HG03196 (cell line): ENCODE measurements around the gene PARD6G.
"Not testable (repeated sequence)": the region's sequence is repeated elsewhere in the genome, so short reads cannot be mapped to it uniquely, and the experiment has no call there.

Source experiments
- ATAC-seq: cut with Tn5 transposase; IDR thresholded peaks from one replicate; pipeline ENCODE4 v1.9.1; 2021; ENCODE audit not compliant: unreplicated experiment

PARD6G gene

DNA sequence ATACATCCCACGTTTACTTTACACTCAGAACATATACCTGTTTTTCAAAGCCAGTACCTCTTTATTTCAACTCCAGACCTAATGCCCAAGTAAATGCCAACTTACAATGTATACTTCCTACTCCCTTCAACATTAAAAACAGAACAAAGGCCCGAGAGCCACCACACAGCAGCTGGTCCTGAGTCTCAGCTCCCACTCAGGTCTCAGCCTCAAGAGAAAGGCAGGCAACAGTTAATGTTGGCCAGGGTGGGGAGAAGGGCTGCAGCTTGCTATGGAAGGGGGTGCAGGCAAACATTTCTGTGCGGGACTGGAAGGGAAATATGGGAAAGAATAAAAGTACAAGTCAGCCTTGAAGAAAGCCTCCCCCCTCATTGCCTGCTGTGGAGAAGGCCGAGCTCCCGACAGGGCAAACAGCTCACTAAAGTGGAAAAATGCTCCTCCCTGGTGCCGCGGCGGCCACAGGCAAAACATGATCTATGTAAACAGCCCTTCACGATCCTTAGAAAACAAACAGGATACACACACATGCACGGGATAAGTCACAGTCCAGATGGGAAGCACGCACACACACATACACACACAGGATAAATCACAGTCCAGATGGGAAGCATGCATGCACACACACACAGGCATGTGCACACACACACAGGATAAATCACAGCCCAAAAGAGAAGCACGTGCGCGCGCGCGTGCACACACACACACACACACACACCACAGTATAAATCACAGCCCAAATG lies 70.8 kb downstream of the PARD6G start:
- ATAC-seq = no peak

DNA sequence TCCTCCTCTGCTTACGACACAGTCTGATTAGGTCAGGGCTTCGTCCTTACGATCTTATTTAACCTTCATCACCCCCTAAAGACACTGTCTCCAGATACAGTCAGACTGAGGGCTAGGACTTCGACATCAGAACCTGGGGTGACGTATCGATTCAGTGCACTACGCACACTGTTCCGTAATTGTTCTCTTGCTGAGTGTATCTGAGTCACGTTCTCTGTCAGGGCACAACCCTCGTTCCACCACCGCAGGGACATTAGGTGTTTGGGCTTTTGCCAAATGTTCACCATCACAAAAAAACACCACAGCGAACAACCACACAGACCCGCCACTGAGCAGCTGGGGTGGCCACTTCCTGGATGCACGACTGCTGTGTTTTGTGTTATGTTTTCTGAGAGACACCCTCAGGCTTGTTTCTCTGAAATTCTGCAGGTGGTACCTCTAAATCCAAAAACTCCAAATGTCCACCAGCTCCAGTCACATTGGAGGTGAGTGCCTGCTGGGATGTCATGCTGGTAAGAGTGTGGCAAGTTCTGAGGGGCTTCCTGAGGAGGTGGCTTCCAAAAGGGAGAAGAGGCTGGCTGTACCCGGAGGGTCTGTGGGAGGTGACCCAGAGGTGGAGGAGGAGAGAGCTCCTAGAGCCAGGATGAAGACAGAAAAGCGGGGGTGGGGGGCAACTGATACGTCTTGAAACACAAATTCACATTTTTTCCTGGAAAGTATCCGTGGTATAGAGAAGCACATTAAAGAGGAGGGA lies 71.7 kb downstream of the PARD6G start:
- no peak for ATAC-seq

DNA sequence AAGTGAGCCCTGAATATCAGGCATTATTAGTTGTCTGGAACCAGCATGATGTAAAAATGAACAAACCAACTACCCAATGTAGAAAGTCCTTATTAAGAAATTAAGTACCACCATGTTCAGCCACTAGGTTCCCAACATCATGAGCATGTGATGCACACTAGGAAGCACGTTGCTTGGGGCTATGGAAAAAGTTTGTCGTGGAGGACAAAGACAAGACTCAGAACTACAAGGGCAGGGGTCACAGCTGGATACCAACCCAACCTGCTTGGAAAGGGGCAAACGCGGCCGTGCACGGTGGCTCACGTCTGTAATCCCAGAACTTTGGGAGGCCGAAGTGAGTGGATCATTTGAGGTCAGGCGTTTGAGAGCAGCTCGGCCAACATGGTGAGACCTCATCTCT lies 74.3 kb downstream of the PARD6G start:
- no peak for ATAC-seq

DNA sequence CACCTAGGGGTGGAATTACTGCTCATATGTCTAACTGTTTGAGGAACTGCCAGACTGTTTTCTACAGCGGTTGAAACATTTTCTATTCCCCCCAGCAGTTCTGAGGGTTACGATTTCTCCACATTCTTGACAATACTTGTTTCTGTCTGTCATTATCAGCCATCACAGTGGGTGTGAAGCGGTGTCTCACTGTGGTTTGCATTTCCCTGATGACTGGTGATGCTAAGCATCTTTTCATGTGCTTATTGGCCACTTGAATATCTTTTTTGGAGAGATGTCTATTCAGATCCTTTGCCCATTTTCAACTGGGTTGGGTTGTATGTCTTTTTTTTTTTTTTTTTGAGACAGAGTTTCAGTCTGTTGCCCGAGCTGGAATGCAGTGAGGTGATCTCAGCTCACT lies 75.3 kb downstream of the PARD6G start:
- ATAC-seq = no peak

DNA sequence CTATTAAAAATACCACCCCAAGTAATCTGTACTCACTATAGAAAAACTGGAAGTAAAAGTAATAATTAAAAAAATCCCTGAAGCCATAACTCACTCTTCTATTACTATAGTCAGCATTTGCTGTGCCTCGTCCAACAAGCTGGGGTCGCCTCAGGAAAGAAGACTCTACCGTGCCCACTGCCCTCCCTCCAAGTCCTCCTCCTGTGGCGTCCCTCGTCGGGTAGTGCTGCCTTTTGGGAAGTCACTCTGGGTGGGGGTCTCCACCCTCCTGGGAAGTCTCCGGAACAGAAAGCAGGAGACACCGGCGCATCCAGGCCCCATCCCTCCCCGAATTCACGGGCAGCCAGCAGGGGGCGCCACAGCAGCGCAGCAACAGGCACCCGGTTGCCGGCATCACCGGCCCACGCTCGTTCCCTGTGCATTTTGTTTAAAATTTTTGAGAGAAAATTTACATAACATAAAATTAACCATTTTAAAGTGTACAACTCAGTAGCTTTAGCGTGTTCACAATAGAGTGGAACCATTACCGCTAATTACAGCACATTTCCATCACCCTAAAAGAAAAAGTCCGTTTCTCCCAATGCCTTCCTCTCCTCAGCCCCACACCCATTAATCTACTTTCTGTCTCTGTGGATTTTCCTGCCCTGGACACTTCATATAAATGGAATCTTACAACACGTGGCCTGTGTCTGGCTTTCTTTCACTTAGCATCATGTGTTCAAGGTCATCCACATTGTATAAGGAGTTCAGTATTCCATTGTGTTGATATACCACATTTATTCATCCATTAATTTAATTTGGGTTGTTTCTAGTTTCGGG lies 76.1 kb downstream of the PARD6G start:
- no peak for ATAC-seq

DNA sequence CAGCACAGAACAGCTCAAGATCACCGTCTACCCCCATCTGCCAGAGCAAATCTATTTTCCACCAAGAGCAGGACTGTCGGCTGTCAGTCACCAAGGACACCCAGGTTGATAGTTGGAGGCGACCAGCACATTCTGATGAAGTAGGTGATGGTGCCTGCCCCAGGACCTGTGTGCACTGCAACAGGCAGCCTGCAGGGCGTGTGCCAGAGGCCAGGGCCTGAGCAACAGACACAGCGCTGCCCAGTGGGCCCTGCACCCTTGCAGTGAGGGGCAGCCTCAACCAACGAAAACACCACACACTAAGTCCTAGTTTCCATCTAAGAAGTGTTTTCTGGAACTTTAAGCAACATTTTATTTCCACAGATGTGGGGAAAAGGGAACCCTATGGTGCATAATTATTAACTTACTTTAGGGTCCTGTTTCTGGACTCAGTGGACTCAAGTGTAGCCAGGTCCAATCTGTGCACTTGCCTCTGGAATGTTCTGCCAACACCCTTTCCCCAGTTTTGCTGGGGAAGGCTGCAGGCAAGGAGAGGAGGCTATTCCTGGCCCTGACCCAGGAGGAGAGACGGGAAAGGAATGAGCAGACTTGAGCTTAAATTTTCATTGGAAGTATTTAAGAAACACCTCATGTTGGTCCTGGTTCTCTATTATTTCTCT lies 76.8 kb downstream of the PARD6G start:
- ATAC-seq = no peak

DNA sequence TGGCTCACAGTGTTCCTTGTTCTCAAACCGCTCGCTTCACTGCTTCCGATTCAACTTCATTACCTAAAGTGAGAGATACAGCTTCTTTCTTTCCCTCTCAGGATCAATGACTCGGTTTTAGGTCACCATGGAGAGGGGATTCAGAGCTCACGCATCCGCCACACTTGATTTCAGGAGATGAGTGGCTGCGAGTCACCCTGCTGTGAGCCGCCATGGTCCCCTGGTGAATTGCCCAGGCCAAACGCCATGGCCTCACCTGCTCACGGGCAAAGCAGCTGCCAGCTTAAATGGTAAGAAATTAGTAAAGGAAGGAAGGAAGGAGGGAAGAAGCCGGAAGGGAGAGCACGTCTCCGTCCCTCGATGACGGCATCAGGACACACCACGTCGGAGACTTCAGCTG lies 77.7 kb downstream of the PARD6G start:
- no peak for ATAC-seq

DNA sequence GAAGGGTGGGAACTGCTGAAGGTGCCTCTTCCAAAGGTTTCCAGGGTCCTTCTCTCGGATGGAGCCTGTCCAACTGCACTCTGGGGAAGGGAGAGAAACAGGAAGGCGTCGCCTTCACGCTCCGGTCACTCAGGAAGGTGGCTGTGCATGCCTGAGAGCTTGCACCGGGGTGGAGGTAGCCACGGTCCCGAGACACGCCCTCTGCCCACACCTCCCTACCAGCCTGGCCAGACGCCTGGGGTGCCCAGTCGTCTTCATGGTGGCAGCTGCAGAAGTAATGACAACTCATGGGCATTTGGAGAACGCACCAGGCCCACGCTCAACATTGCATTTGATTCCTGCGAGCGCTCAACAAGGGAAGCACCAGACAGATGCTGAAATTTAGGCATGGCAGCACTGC lies 78.3 kb downstream of the PARD6G start:
- no peak for ATAC-seq

DNA sequence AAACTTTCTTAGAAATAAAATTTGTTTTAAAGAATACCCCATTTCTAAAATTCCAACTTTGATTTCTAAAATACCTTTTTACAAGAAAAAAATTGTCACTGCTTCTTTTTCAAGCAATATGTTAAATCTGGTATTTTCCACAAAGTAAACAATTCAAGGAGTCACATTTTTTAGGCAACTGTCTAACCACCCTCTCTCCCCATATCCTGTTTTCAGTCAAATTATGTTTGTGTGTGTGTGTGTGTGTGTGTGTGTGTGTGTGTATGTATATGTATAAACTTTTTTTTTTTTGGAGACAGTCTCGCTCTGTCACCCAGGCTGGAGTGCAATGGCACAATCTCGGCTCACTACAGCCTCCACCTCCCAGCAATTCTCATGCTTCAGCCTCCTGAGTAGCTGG lies 79.0 kb downstream of the PARD6G start:
- ATAC-seq = no peak

DNA sequence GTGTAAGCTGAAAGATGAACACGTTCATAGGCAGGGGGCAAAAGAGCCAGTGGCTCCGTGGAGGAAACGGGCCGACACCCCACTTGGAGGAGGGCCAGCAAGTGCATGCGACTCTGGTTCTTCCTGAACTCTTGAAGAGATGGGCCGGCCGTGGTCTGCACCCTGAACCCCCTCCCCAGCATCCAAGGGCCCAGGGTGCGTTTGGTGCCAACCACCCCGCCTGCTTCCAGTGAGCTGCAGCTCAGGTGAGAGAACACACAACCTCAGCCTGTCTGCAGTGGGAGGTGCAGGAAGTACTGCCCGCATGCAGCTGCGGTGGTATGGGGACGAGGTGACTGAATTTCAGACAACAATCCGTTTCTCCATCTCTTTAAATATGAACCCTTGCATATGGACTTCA lies 79.4 kb downstream of the PARD6G start:
- ATAC-seq = no peak

DNA sequence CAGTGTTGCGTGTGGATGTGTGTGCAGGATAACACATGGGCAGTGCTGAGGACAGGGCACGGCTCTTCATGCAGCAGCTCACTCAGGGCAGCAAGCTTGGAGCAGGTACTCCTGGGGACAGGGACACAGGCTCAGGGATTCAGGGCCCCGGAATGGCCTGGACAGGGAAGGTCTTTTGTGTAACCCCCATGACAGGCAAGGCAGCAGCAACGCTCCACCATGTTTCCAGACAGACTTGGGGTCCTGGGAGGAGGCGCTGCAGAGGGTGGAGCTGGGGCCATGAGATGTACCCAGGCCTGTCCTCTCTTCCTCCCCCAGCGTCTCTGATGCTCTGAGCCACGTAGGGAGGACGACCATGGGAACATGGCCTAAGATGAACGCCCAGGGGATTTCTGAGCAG lies 80.0 kb downstream of the PARD6G start:
- no peak for ATAC-seq

DNA sequence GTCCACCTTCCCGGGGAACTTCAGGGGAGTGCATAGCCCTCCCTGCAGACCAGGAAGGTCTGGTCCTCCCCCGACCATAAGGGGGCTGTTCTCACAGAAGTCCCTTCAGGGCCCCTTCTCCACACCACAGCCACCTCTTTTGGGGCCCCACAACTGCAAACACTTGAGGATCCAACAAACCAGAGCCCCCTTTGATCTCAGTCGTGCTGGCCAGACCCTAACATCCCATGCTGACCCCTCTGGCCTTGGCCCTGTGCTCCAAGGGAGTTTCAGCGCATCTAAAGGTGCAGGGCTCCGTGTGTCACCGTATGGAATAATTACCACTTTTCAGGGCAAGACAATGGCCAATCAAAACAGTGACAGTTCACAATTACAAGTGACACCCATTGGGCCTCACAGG lies 80.6 kb downstream of the PARD6G start:
- no peak for ATAC-seq

DNA sequence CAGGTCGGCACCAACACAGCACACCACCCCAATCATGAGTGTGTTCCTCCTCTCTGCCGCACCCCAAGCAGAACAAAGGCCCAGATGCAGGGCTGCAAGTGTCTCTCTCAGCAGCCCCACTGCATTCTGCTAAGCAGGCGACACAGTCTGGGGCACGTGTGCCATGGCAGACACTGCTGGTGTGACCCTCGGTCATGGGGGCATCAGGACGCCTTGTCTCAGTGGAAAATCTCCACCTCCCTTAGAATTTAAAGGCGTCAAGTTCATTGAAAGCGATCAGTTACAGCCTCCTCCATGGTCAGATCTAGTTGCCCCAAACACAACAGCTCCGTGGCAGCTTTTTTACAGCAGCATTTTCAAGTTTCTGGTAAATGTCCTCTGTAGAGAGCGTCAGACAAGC lies 81.1 kb downstream of the PARD6G start:
- no peak for ATAC-seq

DNA sequence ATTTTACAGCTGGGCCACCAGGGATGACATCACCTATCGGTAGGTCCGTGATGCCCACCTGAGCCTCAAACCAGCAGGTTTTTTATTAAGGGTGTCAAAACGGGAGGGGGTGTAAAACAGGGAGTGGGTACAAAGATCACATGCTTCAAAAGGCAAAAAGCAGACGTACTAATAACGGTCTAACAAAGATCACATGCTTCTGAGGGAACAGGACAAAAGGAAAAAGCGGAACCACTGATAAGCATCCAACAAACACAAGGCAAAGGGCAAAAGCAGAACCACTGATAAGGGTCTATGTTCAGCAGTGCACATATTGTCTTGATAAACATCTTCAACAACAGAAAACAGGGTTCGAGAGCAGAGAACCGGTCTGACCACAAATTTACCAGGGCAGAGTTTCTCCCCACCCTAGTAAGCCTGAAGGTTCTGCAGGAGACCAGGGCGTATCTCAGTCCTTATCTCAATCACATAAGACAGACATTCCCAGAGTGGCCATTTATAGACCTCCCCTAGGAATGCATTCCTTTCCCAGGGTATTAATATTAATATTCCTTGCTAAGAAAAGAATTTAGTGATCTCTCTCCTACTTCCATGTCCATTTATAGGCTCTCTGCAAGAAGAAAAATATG lies 82.5 kb downstream of the PARD6G start:
- not testable (repeated sequence) for ATAC-seq

DNA sequence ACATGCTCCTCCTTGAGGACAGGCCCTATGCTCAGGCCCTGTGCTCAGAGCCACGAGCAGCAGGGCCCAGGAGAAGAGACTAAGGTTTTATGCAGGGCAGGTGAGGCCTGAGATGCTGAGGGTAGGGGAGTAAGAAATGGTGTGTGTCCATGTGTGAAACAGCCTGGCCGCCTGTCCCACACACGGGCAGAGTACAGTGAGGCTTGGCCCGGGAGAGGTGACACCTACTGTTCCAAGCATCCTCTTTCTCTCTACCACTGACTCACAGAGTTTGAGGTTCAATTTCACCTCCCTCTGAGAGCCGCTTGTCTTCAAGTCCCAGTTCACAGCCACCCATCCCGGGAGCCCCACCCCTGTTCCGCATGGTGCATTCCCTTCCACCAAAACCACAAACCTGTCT lies 84.1 kb downstream of the PARD6G start:
- no peak for ATAC-seq

DNA sequence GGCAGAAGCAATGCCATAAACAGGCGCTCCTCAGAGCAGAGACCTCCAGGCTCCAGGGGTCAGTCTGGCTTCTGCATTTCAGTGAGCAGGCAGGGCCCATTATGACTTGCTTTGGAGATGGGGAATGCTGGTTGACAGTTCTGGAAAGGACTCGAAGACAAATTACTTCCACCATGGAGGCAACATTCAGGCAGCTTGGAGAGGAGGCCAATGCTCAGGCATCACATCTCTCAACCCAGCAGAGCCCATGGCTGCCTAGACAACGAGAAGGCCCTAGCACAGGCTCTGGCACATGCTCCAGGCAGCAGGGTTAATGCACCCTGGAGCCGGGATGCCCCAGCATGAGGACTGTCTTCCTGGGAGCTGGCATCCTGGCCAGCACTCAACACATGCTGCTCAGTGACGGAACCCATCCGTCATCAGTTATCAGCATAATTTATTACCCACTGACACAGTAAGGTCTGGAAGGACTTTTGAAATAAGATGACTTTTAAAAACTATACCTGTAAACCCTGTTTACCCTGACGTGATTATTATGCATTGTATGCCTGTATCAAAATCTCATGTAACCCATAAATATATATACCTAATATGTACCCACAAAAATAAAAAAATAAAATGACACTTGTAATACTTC lies 85.4 kb downstream of the PARD6G start:
- no peak for ATAC-seq

DNA sequence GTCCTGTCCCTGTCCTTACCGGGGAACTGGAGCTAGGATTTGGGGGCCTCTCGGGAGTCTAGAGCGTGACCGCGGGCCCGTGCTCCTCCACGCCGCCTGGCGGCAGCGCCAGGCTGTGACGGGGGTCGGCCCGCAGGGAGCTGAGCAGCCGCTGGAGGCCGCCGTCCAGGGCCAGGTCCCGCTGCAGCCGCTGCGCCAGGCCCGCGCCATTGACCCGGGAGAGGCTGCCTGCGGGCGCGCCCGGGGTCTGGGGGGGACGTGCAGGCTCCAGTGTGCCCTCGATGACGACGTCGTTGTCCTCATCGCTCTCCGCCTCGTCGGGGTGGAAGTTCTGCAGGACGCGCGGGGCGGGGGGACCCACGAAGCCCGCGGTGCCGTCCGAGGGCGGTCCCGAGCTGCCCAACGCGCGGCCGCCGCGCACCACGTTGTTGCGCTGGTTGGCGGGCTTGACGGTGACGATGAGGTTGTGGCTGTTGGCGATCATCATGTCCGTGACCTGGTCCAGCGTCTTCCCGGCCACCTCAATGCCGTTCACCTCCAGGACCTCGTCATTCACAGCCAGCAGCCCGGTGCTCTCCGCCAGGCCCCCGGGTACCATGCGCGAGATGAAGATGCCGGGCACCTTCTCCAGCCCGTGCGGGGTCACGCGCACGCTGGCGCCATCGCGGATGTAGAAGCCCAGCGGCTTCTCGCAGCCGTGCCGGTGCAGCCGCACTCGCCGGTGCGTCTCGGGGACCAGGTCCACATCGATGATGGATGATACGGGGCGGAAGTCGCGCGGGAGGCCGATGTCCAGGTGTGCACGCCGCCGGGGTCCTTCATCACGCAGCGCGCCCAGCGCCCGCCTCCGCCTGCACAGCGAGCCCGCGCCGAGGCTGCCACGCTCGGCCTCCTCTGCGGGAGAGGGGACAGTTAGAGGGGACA lies 87.3 kb downstream of the PARD6G start:
- ATAC-seq = no peak

DNA sequence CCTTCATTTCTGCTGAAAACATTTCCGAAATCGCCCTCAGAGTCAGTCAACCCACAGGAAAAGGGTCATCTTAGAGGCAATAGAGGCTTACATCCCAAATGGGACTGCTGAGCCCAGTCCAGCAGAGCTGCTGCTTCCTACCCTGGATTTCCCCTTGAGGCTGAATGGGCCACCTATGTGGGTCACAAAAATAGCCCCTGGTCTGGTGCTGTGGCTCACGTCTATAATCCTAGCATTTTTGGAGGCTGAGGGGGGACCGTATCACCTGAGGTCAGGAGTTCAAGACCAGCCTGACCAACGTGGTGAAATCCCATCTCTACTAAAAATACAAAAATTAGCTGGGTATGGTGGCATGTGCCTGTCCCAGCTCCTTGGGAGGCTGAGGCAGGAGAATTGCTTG lies 88.9 kb downstream of the PARD6G start:
- no peak for ATAC-seq

DNA sequence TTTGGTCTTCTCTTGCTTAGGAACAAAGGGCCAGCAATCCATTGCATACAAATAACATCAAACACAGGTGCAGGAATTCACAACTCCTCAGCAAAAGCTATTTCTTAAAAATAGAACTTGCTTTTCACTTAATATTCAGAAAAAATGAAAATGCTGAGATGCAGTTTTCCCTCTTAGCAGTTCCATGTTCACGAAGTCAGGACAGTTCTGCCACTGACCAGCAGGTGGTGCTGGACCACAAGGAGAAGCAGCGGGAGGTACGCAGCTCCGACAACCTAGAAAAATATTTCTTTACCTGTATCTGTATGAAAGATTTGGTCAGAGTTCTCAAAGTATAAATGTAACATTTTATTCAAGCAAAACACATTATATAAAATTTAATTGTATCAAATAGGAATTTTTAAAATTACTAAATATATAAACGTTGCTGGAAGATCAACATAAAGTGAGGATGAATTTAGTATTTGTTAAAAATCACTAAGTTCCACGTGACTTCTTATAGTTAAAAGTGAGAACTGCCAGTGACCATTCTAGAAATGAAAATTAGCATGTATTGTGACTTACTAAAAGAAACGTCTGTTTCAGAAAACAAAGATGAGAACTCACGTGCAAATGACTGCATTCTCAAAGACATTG lies 89.5 kb downstream of the PARD6G start:
- ATAC-seq = no peak
